Liver (tissue), 9 donors: ENCODE data around the gene NSFL1C. TPM values are rescaled to one million over a fixed set of nuclear protein-coding genes. Genes with fewer than 3 reads are reported as not detected.

Source experiments
- DNase-seq: peaks from one replicate; pipeline ENCODE4 v3.0.0-alpha.2; 2017; ENCODE audit warnings: low spot score
- H3K27ac ChIP-seq, 2 donors: one replicate each; pipeline ENCODE4 v1.7.0; 2013; ENCODE audit warnings: inconsistent platforms in 2 of 2, low read length in 2 of 2, control low read depth in 1 of 2, low read depth in 1 of 2, mild to moderate bottlenecking in 1 of 2
- H3K27me3 ChIP-seq, 4 donors: one replicate each; pipeline versions ENCODE4 v1.6.1 to v1.7.0; 2013; ENCODE audit warnings: low read length in 3 of 4, inconsistent platforms in 1 of 4, mild to moderate bottlenecking in 1 of 4, moderate library complexity in 1 of 4; ENCODE audit not compliant: control insufficient read depth in 4 of 4, insufficient read depth in 4 of 4
- H3K36me3 ChIP-seq, 4 donors: one replicate each; pipeline versions ENCODE4 v1.6.1 to v1.7.0; 2013; ENCODE audit warnings: low read length in 3 of 4, mild to moderate bottlenecking in 3 of 4, low read depth in 1 of 4, moderate library complexity in 1 of 4; ENCODE audit not compliant: control insufficient read depth in 4 of 4, insufficient read depth in 3 of 4
- H3K4me1 ChIP-seq, 4 donors: one replicate each; pipeline versions ENCODE4 v1.6.1 to v1.7.0; 2013; ENCODE audit warnings: low read length in 3 of 4, mild to moderate bottlenecking in 3 of 4, moderate library complexity in 1 of 4; ENCODE audit not compliant: control insufficient read depth in 4 of 4, insufficient read depth in 4 of 4
- H3K4me3 ChIP-seq, 3 donors: one replicate each; pipeline versions ENCODE4 v1.6.1 to v1.7.0; 2013; ENCODE audit warnings: low read length in 3 of 3, control low read depth in 1 of 3, low read depth in 1 of 3, mild to moderate bottlenecking in 1 of 3
- H3K9ac ChIP-seq, 2 donors: one replicate each; pipeline ENCODE4 v1.7.0; 2013; ENCODE audit warnings: low read length in 2 of 2, mild to moderate bottlenecking in 2 of 2, moderate library complexity in 2 of 2, control low read depth in 1 of 2, low read depth in 1 of 2
- H3K9me3 ChIP-seq, 4 donors: one replicate each; pipeline versions ENCODE4 v1.6.1 to v1.7.0; 2013; ENCODE audit warnings: low read length in 3 of 4; ENCODE audit not compliant: control insufficient read depth in 4 of 4
- ATF3 ChIP-seq: IDR thresholded peaks from 2 replicates; pipeline ENCODE4 v1.6.1; 2016; ENCODE audit warnings: antibody characterized with exemption
- CTCF ChIP-seq: fragments of 150-350 bp; IDR thresholded peaks from 2 replicates; pipeline ENCODE4 v1.5.1; 2017; ENCODE audit warnings: improper control_type of control experiment, low read depth, low read length; ENCODE audit not compliant: missing input control
- EGR1 ChIP-seq, 2 donors: IDR thresholded peaks; 2 replicates each; pipeline ENCODE4 v1.6.1; 2016 to 2018; ENCODE audit warnings: antibody characterized with exemption in 2 of 2, low read depth in 2 of 2
- FOXA1 ChIP-seq: IDR thresholded peaks from 2 replicates; pipeline ENCODE4 v1.6.1; 2016; ENCODE audit warnings: antibody characterized with exemption
- FOXA2 ChIP-seq: IDR thresholded peaks from 2 replicates; pipeline ENCODE4 v1.6.1; 2016; ENCODE audit warnings: antibody characterized with exemption
- GABPA ChIP-seq, 2 donors: IDR thresholded peaks in 1 of 2; conservative IDR thresholded peaks in 1 of 2; 2 replicates each; pipeline ENCODE4 v1.6.1; 2016; ENCODE audit warnings: antibody characterized with exemption in 2 of 2, mild to moderate bottlenecking in 1 of 2, moderate library complexity in 1 of 2
- HNF4A ChIP-seq, 2 donors: conservative IDR thresholded peaks; 2 replicates each; pipeline ENCODE4 v1.6.1; 2016; ENCODE audit warnings: antibody characterized with exemption in 2 of 2, mild to moderate bottlenecking in 2 of 2
- HNF4G ChIP-seq: IDR thresholded peaks from 2 replicates; pipeline ENCODE4 v1.6.1; 2016; ENCODE audit warnings: antibody characterized with exemption
- JUND ChIP-seq, 2 donors: IDR thresholded peaks; 2 replicates each; pipeline ENCODE4 v1.6.1; 2016; ENCODE audit warnings: antibody characterized with exemption in 2 of 2
- MAX ChIP-seq: IDR thresholded peaks from 2 replicates; pipeline ENCODE4 v1.6.1; 2016; ENCODE audit warnings: antibody characterized with exemption
- NR2F2 ChIP-seq: IDR thresholded peaks from 2 replicates; pipeline ENCODE4 v1.6.1; 2016; ENCODE audit warnings: antibody characterized with exemption
- RAD21 ChIP-seq, 2 donors: IDR thresholded peaks; 2 replicates each; pipeline ENCODE4 v1.6.1; 2016; ENCODE audit warnings: antibody characterized with exemption in 2 of 2, mild to moderate bottlenecking in 2 of 2
- REST ChIP-seq: IDR thresholded peaks from 2 replicates; pipeline ENCODE4 v1.6.1; 2016; ENCODE audit warnings: antibody characterized with exemption, mild to moderate bottlenecking
- RXRA ChIP-seq, 2 donors: IDR thresholded peaks; 2 replicates each; pipeline ENCODE4 v1.6.1; 2017 to 2018; ENCODE audit warnings: antibody characterized with exemption in 2 of 2, mild to moderate bottlenecking in 1 of 2
- SP1 ChIP-seq: IDR thresholded peaks from 2 replicates; pipeline ENCODE4 v1.6.1; 2018; ENCODE audit warnings: antibody characterized with exemption, mild to moderate bottlenecking
- TAF1 ChIP-seq: conservative IDR thresholded peaks from 2 replicates; pipeline ENCODE4 v1.6.1; 2016; ENCODE audit warnings: antibody characterized with exemption, mild to moderate bottlenecking
- YY1 ChIP-seq: IDR thresholded peaks from 2 replicates; pipeline ENCODE4 v1.6.1; 2016; ENCODE audit warnings: antibody characterized with exemption, mild to moderate bottlenecking
- ZBTB33 ChIP-seq: IDR thresholded peaks from 2 replicates; pipeline ENCODE4 v1.6.1; 2016; ENCODE audit warnings: antibody characterized with exemption
- WGBS: extraction: QIAGEN DNeasy Blood & Tissue Kit; methylation state at CpG from one replicate; pipeline ENCODE4 v1.1.7; 2013; 5-methylcytosine and 5-hydroxymethylcytosine counted together
- polyA plus RNA-seq, 2 donors: library from polyadenylated mRNA; stranded (reverse) in 1 of 2; unstranded in 1 of 2; fragments of 200-250 nt in 1 of 2; fragments of >200 nt in 1 of 2; fragmentation: Nextera tagmentation in 1 of 2; extraction: Ambion mirVana in 1 of 2; gene quantifications; one replicate each; pipeline versions ENCODE4 v1.2.1 to v1.2.3, GENCODE V29; 2013 to 2015
- total RNA-seq, 2 donors: library from RNA; depleted of rRNA; stranded (reverse); fragments of >200 nt; gene quantifications; one replicate each; pipeline ENCODE4 v1.2.3, GENCODE V29; 2014
- donor health status: healthy.
- donor health status: healthy.
- donor health status: healthy.
- donor health status: healthy.
- donor health status: healthy.

Gene NSFL1C
- total and polyA plus RNA-seq, 4 donors = 13.7 to 49.0 (median 34.7) TPM

GRCh38 chr20:1418350-1418749 lies 48.3 kb downstream of the NSFL1C start:
- Histone ChIP-seq H3K9ac (no peak overlapping the region), H3K36me3 (no peaks in the 10 kb centered on the region), H3K27me3 (peaks cover 0 to 2% (median 0%) of the 10 kb centered on the region in 4 donors), H3K9me3 (peaks cover 0 to 3% (median 1%) of the 10 kb centered on the region in 4 donors), H3K4me1 (no peaks in the 10 kb centered on the region), H3K4me3 (no peak overlapping the region), H3K27ac (no peak overlapping the region)
- TF ChIP-seq FOXA1 (no peak), NR2F2 (no peak), GABPA (IDR thresholded peaks at IDR 0.05 in 1 of 2, conservative IDR thresholded peaks at IDR 0.05 in 1 of 2) (no peak)
- no peak for DNase-seq
- WGBS = 56% methylated on average over 3 of the region's 3 CpGs

- Histone ChIP-seq H3K27ac (no peak overlapping the region), H3K9ac (no peak overlapping the region), H3K36me3 (no peaks in the 10 kb centered on the region), H3K27me3 (peaks cover 0 to 2% (median 0%) of the 10 kb centered on the region in 4 donors), H3K4me1 (no peaks in the 10 kb centered on the region), H3K4me3 (no peak overlapping the region), H3K9me3 (peaks cover 0 to 3% (median 1%) of the 10 kb centered on the region in 4 donors)
- no peak for DNase-seq
- TF ChIP-seq NR2F2 (no peak), HNF4G (no peak), FOXA1 (no peak), EGR1 (IDR thresholded peaks at IDR 0.05; ENCODE audit: low read depth in 2 of 2) (no peak), HNF4A (conservative IDR thresholded peaks at IDR 0.05) (no peak), MAX (no peak)
Observed at GRCh38 chr20:1417790-1418189, 48.9 kb downstream of the NSFL1C start.

- Histone ChIP-seq H3K27ac (no peak overlapping the region), H3K4me1 (no peaks in the 10 kb centered on the region), H3K36me3 (no peaks in the 10 kb centered on the region), H3K27me3 (peaks cover 0 to 2% (median 0%) of the 10 kb centered on the region in 4 donors), H3K9ac (no peak overlapping the region), H3K4me3 (no peak overlapping the region), H3K9me3 (peaks cover 0 to 3% (median 1%) of the 10 kb centered on the region in 4 donors)
- TF ChIP-seq HNF4G (no peak), TAF1 (no peak), NR2F2 (no peak), ZBTB33 (no peak), FOXA2 (no peak), FOXA1 (no peak), YY1 (no peak), CTCF (no peak), ATF3 (no peak), MAX (no peak), SP1 (no peak), HNF4A (conservative IDR thresholded peaks at IDR 0.05) (no peak), GABPA (IDR thresholded peaks at IDR 0.05 in 1 of 2, conservative IDR thresholded peaks at IDR 0.05 in 1 of 2) (no peak), RAD21 (IDR thresholded peaks at IDR 0.05) (no peak), RXRA (IDR thresholded peaks at IDR 0.05) (no peak), REST (no peak), JUND (IDR thresholded peaks at IDR 0.05) (no peak)
- no peak for DNase-seq
- WGBS = 73% methylated on average over 5 of the region's 5 CpGs
Observed at GRCh38 chr20:1417273-1417672, 49.4 kb downstream of the NSFL1C start.
